ENCODE results near the gene SPAG16. TPM values are rescaled to one million over a fixed set of nuclear protein-coding genes. Genes with fewer than 3 reads are reported as not detected.

The SPAG16 gene
- polyA plus RNA-seq, 4 donors, result 37.2 to 72.6 (median 65.7) TPM

DNA sequence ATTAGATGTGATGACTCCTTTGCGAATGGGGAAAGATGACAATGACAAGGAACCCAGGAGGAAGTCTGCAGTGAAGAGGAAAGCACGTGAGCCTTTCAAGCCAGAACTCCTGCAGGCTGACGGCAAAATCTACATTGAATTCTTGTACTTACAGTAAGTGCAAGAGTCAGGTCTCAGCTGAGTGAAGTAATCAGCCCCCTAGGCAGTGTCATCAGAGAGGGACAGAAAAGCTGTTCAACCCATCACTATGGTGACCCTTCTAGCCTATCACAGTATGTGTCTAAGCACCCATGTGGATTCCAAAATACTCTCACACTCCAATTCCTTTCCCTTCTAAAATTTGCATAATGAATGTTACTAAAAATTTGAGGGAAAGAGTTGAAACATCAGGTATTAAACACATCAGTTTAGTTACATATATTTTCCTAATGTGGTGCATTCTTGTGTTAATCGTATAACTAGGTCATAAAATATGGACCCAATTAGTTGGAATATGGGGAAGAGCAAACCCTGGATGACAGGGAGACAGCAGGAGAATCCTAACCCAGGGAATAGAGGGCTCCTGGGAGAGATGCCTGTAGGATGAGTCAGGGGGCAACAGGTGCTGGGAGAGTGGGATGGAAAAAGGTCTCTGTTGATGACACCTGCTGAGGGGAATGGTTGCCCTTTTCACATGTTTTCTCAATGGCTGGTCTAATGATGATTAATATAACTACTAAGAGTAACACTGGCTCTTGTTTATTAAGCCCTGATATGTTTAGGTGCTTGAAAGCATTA, 1166.0 kb downstream of the SPAG16 start:
- DNase-seq (ENCODE audit: low read depth in 4 of 4, low spot score in 3 of 4), result no peak

- no peak for DNase-seq (ENCODE audit: low read depth in 4 of 4, low spot score in 3 of 4)
Observed at GRCh38 chr2:214451516-214452275, 1167.4 kb downstream of the SPAG16 start.

Other genes with a start within 250 kb of the SPAG16 start
- 10 to 100 TPM in 2 of 4 donors, 1 to 10 TPM in 2; 3.6 to 13.3 (median 9.6) TPM for gene IKZF2, start 132.9 kb upstream of the SPAG16 start, polyA plus RNA-seq (ENCODE audit: insufficient read length in 4 of 4)